Measurements from ENCODE around the gene SCLT1. TPM values are rescaled to one million over a fixed set of nuclear protein-coding genes. Genes with fewer than 3 reads are reported as not detected.

The SCLT1 gene
- polyA plus RNA-seq, 10 donors: 7.5 to 13.3 (median 9.7) TPM

DNA sequence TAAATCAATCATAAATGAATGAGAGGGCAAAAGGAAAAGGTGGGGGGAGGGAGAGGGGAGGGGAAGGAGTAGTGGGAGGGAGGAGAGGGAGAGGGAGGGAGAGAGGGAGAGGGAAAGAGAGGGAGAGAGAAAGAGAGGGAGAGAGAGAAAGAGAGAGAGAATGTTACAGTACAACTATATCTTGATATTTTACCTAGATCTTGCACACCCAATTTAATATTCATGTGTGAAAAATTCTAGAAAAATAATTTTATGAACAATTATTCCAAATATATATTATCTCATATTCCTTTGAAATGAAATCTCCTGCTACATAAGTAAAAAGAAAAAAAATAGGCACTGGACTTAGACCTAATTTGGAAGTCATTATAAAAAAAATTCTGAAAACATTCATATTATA, 120.0 kb downstream of the SCLT1 start:
- no peak for DNase-seq

GRCh38 chr4:128961405-128961804, 131.9 kb downstream of the SCLT1 start:
- DNase-seq: no peak

- DNase-seq: no peak
Measured at GRCh38 chr4:128958194-128958593, 135.1 kb downstream of the SCLT1 start.

DNA sequence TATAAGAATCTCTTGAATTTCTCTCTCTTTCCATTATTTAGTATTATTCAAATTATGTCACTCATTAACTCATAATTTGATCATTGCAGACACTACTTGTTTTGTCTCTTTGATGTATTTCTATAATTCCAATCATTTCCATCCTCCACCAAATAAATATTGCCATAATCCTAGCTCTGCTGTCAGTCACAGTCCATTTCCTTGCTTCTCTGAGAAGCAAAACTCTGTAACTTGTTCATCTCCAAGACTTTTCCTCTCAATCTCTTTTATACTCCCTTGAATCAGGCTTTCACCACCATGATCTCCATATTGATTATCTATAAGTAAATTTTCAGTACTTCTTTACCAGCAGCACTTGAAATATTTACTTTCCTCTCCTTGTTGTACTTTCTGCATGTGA, 135.9 kb downstream of the SCLT1 start:
- no peak for DNase-seq

DNA sequence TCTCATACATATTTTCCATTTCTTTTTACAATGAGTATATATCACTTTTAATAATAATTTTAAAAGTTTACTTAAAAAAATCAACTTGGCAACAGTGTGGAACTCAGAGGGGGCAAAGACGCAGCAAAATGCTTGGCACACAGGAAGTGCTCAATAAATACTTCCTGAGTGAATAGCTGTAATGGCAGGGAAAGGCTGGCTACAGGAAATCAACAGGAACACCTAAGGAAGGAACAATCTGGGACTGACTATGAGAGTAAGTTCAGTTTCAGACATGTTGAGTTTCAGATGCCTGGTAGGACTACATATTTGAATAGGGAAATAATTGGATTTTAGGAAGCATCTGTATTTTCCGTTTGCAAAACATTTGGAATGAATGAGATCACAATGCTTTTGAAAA, 137.6 kb downstream of the SCLT1 start:
- no peak for DNase-seq

DNA sequence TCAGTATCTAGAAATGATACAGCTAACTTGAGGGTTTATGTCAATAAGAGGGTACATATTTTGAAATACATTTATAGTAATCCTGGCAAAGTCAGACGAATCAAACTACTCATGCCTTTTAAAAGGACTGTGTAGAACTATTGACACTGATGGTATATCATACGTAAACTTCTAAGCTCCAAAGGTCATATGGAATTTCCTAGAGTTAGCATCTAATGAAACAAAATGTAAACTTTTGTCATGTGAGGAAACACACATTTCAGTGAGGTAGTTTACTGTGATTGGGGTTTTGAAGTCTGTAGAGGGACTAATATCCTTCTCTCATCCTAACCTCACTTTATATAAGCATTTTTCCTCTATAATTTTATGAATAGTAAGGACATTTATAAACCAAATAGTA, 138.4 kb downstream of the SCLT1 start:
- no peak for DNase-seq

DNA sequence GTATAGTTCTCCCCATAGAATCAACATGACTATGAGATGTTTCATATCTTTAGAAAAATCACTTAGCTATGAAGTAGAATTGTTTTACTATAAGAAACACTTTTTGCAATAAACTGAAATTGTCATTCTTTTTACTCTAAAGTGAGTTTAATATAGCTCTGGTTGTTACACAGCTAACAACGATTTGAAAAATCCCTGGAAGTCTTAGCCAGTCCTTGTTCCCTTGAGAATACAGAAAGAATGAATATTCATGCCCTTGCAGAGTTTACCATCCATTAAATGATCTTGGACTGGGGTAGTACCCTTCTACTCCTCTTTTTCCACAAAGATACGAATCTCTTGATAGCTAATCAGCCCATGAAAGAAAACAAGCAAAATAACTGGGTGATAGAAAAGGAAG, 142.0 kb downstream of the SCLT1 start:
- DNase-seq: no peak

GRCh38 chr4:128950796-128951195, 142.5 kb downstream of the SCLT1 start:
- no peak for DNase-seq

DNA sequence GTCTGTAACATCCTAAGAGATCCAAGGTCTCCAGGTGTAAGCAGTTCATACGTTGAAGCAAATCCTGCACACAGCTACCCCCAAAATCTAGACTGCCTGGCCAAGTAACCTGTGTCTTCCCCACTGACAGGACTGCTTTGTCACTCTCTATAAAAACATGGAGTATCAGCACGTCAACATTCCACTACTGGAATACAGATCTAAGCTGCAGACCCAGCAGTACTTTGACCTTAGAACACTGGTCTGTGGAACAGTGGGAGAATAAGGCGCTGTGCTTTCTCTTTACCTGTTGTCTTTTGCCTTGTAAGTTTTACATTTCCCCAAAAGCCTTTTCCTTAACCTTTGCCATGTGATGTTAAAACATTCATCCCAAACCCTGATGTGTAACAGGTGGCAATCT, 146.4 kb downstream of the SCLT1 start:
- no peak for DNase-seq

GRCh38 chr4:128942607-128943006, 150.7 kb downstream of the SCLT1 start:
- DNase-seq: peak; percentile 19 to 65 (median 47)

DNA sequence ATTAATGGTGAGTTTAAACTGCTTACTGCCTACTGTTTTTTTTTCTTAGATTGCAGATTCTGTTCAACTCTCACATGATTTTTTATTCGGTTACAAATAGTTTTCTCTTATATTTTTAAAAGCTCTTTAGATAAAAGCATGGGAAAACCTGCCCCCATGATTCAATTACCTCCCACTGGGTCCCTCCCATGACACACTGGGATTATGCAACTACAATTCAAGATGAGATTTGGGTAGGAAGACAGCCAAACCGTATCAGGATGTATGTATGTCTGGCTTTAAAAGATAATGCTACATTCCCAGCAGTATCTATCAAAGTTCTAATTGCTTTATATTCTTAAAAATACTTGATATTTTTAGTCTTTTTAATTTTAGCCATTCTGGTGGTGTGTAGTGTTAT, 152.4 kb downstream of the SCLT1 start:
- no peak for DNase-seq

DNA sequence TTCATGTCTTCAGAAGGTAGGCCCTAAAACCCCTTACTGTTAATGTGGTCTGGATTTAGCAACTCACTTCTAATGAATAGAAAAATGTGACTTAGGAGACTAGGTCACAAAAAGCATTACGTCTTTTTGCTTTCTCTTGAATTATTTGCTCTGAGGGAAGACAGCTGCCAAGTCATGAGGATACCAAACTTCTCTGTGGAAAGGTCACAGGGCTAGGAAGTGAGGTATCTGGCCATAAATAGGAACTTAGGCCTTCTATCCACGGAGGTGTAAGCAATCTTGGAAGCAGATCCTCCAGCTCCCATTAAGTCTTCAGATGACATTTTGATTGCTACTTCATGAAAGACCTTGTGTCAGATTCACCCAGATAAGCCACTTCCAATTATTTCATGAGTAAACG, 163.3 kb downstream of the SCLT1 start:
- DNase-seq: no peak

- no peak for DNase-seq
Measured at GRCh38 chr4:128924951-128925350, 168.4 kb downstream of the SCLT1 start.

GRCh38 chr4:128921954-128922353, 171.4 kb downstream of the SCLT1 start:
- DNase-seq: no peak

DNA sequence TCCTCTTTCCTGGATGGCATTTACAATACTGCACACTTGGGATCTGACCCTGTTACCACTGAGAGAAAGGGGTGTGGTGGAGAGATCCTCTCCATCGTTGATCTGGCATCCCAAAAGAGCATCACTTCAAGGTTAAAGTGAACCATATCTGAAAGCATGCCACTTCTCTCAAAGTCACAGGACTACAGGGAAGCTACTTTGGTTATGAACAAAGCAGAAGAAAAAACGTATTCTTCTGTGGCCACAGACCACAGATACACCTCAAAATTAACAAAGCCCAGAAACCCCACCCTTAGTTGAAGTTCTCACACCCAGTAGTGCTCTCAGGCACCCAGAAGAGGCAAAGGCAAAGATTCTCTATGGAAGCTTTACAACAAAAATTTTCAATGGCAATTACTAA, 175.6 kb downstream of the SCLT1 start:
- DNase-seq: no peak

- DNase-seq: peak in 1 of 3 donors; percentile 29
Measured at GRCh38 chr4:128916832-128917231, 176.5 kb downstream of the SCLT1 start.

- no peak for DNase-seq
Measured at GRCh38 chr4:128915544-128915943, 177.8 kb downstream of the SCLT1 start.

GRCh38 chr4:128913228-128913627, 180.1 kb downstream of the SCLT1 start:
- DNase-seq: peak in 1 of 3 donors; percentile 33

- DNase-seq: no peak
Measured at GRCh38 chr4:128908735-128909134, 184.6 kb downstream of the SCLT1 start.

GRCh38 chr4:128907981-128908380, 185.4 kb downstream of the SCLT1 start:
- peak in 1 of 3 donors; percentile 23 for DNase-seq

- no peak for DNase-seq
Measured at GRCh38 chr4:128906581-128906980, 186.8 kb downstream of the SCLT1 start.

GRCh38 chr4:128904821-128905220, 188.5 kb downstream of the SCLT1 start:
- no peak for DNase-seq

DNA sequence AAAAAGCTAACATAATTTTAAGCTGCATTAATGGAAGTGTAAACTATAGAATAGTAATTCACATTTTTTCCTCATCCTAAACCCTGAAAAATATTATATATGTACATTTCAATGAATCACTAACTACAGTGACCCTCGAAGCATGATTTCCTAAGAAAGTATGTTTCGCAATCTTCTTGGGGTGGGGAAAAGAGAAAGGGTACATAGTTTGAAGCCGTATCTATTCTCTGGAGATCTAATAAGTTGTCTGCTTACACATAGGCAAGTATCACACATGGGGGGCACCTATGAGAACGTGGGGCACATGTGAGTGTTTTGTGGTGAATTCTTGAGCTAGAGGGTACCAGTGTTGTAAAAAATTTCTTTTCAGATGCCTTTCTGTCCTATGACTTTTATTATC, 212.7 kb downstream of the SCLT1 start:
- no peak for DNase-seq

GRCh38 chr4:128879971-128880370, 213.4 kb downstream of the SCLT1 start:
- no peak for DNase-seq

DNA sequence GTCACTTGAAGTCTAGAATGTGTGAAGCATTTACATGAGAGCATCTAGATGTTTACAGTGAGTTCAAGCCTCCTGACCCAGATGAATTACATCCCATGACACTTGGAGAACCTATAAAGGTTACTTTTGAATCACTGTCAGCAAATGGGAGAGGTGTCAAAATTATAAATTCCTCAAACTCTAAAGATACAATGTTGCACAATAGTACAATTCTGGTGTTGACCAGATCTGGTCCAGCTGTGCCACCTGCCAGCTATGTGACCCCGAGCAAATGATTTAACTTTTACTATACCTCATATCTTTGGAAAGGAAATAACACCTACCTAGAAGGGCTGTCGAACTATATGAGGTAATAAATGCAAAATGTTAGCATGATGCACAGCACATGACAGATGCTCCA, 214.1 kb downstream of the SCLT1 start:
- no peak for DNase-seq

Data from muscle of back (tissue), 11 donors.